IMR-90 (cell line): Measurements from ENCODE around the gene HMGXB3.

Experiments used
- BHLHE40 ChIP-seq: fragments of 150-350 bp; IDR thresholded peaks from 2 replicates; pipeline ENCODE4 v1.6.1; 2016; ENCODE audit warnings: mild to moderate bottlenecking, low read depth, low read length
- CTCF ChIP-seq: conservative IDR thresholded peaks from 2 replicates; pipeline ENCODE4 v1.5.1; 2012; ENCODE audit warnings: mild to moderate bottlenecking, low read depth, low read length, improper control_type of control experiment
- POLR2A ChIP-seq: IDR thresholded peaks from 2 replicates; pipeline ENCODE4 v1.6.1; 2012; ENCODE audit warnings: mild to moderate bottlenecking, low read depth, low read length
- RCOR1 ChIP-seq: IDR thresholded peaks from 2 replicates; pipeline ENCODE4 v1.6.1; 2012; ENCODE audit warnings: mild to moderate bottlenecking, low read length, improper control_type of control experiment; ENCODE audit not compliant: insufficient replicate concordance

- TF ChIP-seq POLR2A (no peak), CTCF (no peak), RCOR1 (no peak), BHLHE40 (no peak)
Measured at GRCh38 chr5:149969181-149969930, 31.2 kb upstream of the HMGXB3 start.
